Kidney (tissue), 14 donors: ENCODE data around the gene SMIM35. TPM values are rescaled to one million over a fixed set of nuclear protein-coding genes. Genes with fewer than 3 reads are reported as not detected.

Experiments used
- DNase-seq, 5 donors: peaks; one replicate each; pipeline ENCODE4 v3.0.0-alpha.2; 2013 to 2020
- FAIRE-seq: peaks from 2 replicates; lab custom pipeline; 2012; peaks lifted over from hg19 to GRCh38; lab: Jason Lieb, UNC
- H3K27ac ChIP-seq, 2 donors: one replicate each; pipeline ENCODE4 v1.7.0; 2013; ENCODE audit warnings: low read depth in 2 of 2, low read length in 2 of 2, inconsistent platforms in 1 of 2
- H3K27me3 ChIP-seq: one replicate; pipeline ENCODE4 v1.7.1; 2013; ENCODE audit warnings: low read length, inconsistent platforms; ENCODE audit not compliant: control insufficient read depth, insufficient read depth
- H3K36me3 ChIP-seq, 3 donors: one replicate each; pipeline versions ENCODE4 v1.7.0 to v1.7.1; 2013; ENCODE audit warnings: low read length in 3 of 3, control low read depth in 1 of 3, inconsistent platforms in 1 of 3; ENCODE audit not compliant: insufficient read depth in 3 of 3, control insufficient read depth in 2 of 3
- H3K4me1 ChIP-seq, 3 donors: one replicate each; pipeline versions ENCODE4 v1.7.0 to v1.7.1; 2013; ENCODE audit warnings: low read length in 3 of 3, inconsistent platforms in 1 of 3, low read depth in 1 of 3; ENCODE audit not compliant: control insufficient read depth in 2 of 3, insufficient read depth in 2 of 3
- H3K4me3 ChIP-seq, 3 donors: one replicate each; pipeline versions ENCODE4 v1.7.0 to v1.8.1; 2013; ENCODE audit warnings: low read length in 3 of 3, control low read depth in 1 of 3, inconsistent platforms in 1 of 3
- H3K9ac ChIP-seq, 3 donors: one replicate each; pipeline versions ENCODE4 v1.7.0 to v1.7.1; 2013; ENCODE audit warnings: low read length in 3 of 3, control low read depth in 1 of 3, inconsistent platforms in 1 of 3
- H3K9me3 ChIP-seq, 3 donors: one replicate each; pipeline versions ENCODE4 v1.7.0 to v1.7.1; 2013; ENCODE audit warnings: low read length in 3 of 3, control low read depth in 1 of 3, inconsistent platforms in 1 of 3; ENCODE audit not compliant: control insufficient read depth in 2 of 3, insufficient read depth in 1 of 3
- CTCF ChIP-seq: IDR thresholded peaks from 3 replicates; pipeline ENCODE4 v1.5.1; 2012; ENCODE audit warnings: mild to moderate bottlenecking, moderate library complexity, borderline replicate concordance; ENCODE audit not compliant: insufficient read depth; ENCODE audit errors: extremely low read depth
- intact Hi-C: fragments of 100-400 bp; cut with DNase I; formaldehyde crosslinking; loops from one replicate; pipeline ENCODE4 v1.11.1; 2022
- polyA plus RNA-seq: library from polyadenylated mRNA; stranded (reverse); fragments of 350-450 nt; fragmentation: Illumina TruSeq; extraction: RNeasy Lipid Tissue Mini Kit (QIAGEN cat#74804); gene quantifications from one replicate; pipeline ENCODE4 v1.2.3, GENCODE V29; 2014; ENCODE audit warnings: low read depth, low replicate concordance; ENCODE audit not compliant: insufficient read depth
- total RNA-seq: library from RNA; stranded (reverse); fragmentation: NEBNext Ultra II Directional; extraction: Animal tissue kit (Norgen Biotek cat#: 25700); gene quantifications from one replicate; pipeline ENCODE4 v1.2.1, GENCODE V29; 2021
- donor health status: control.
- donor health status: control.
- donor health status: control.
- donor health status: control.
- donor health status: control.
- donor health status: DM: yes; HTN: yes; CAD: no.
- donor health status: Normal renal cell carcinoma (clear cell type).

The SMIM35 gene
- total and polyA plus RNA-seq, 2 donors from 2014 or later: 0.80 TPM; not detected in 1

- H3K36me3 ChIP-seq: no peaks in the 10 kb centered on the region
- H3K4me1 ChIP-seq: peaks cover 0 to 10% (median 7%) of the 10 kb centered on the region in 3 donors
- H3K4me3 ChIP-seq: no peak overlapping the region
- H3K27me3 ChIP-seq: no peaks in the 10 kb centered on the region
- H3K9ac ChIP-seq: no peak overlapping the region
- no peaks in the 10 kb centered on the region for H3K9me3 ChIP-seq
- DNase-seq (no peak), FAIRE-seq (no peak)
- H3K27ac ChIP-seq: peak overlapping the region in 1 of 2 donors; percentile 8
- intact Hi-C loops: no loop called here
- TF ChIP-seq CTCF: no peak
These were observed 9.2 kb upstream of the SMIM35 start for GRCh38 chr11:118095967-118096367.

- no peak for TF ChIP-seq CTCF
- H3K9ac ChIP-seq: no peak overlapping the region
- intact Hi-C loops: no loop called here
- FAIRE-seq (no peak), DNase-seq (no peak)
- peak overlapping the region in 1 of 2 donors; percentile 8 for H3K27ac ChIP-seq
- H3K4me3 ChIP-seq: peak overlapping the region in 1 of 3 donors; percentile 60
- no peaks in the 10 kb centered on the region for H3K36me3 ChIP-seq
- no peaks in the 10 kb centered on the region for H3K9me3 ChIP-seq
- H3K4me1 ChIP-seq: peaks cover 0 to 9% (median 7%) of the 10 kb centered on the region in 3 donors
- no peaks in the 10 kb centered on the region for H3K27me3 ChIP-seq
These were observed 8.7 kb upstream of the SMIM35 start for GRCh38 chr11:118095493-118095892.

- no peak overlapping the region for H3K9ac ChIP-seq
- DNase-seq (no peak), FAIRE-seq (no peak)
- H3K27ac ChIP-seq: peak overlapping the region in 1 of 2 donors; percentile 59
- no peaks in the 10 kb centered on the region for H3K27me3 ChIP-seq
- H3K36me3 ChIP-seq: no peaks in the 10 kb centered on the region
- H3K9me3 ChIP-seq: no peaks in the 10 kb centered on the region
- peaks cover 0 to 7% (median under 1%) of the 10 kb centered on the region in 3 donors for H3K4me1 ChIP-seq
- peak overlapping the region in 2 of 3 donors; percentile 24 to 60 for H3K4me3 ChIP-seq
- no peak for TF ChIP-seq CTCF
- intact Hi-C loops: no loop called here
These were observed 6.3 kb upstream of the SMIM35 start for GRCh38 chr11:118092907-118093571.
